H1 (cell line): Measurements from ENCODE around the gene PCDH9. TPM values are rescaled to one million over a fixed set of nuclear protein-coding genes. Genes with fewer than 3 reads are reported as not detected.

Experiments
- RXRA ChIP-seq: IDR thresholded peaks from 2 replicates; pipeline ENCODE4 v1.6.1; 2011; ENCODE audit warnings: low read depth, mild to moderate bottlenecking, low read length, moderate library complexity; ENCODE audit not compliant: insufficient read depth
- polyA plus RNA-seq, 7 experiments: library from polyadenylated mRNA; depleted of rRNA in 3 of 7; stranded (reverse) in 5 of 7; unstranded in 2 of 7; fragments of >200 nt in 5 of 7; fragments of 200-250 nt in 2 of 7; gene quantifications; 1 replicate in 5 of 7; 2 replicates in 1 of 7; 4 replicates in 1 of 7; pipeline versions ENCODE4 v1.2.1 to v1.2.3, GENCODE V29; 2011 to 2013; ENCODE audit warnings: missing spikeins in 2 of 7, mixed read lengths in 2 of 7
- total RNA-seq: library from RNA; stranded (reverse); fragmentation: NEBNext Ultra II Directional; extraction: Animal tissue kit (Norgen Biotek cat#: 25700); gene quantifications from 2 replicates; pipeline ENCODE4 v1.2.1, GENCODE V29; 2021
- TF ChIP-seq, protein P1 (sequence below): IDR thresholded peaks from 2 replicates; pipeline ENCODE4 v1.6.1; 2012; ENCODE audit warnings: low read length, inconsistent platforms
- TF ChIP-seq, protein P2 (sequence below): IDR thresholded peaks from 2 replicates; pipeline ENCODE4 v1.6.1; 2012; ENCODE audit warnings: inconsistent platforms

PCDH9 gene
- total and polyA plus RNA-seq, 2 of the 8 experiments (the other 6 are each of a cell fraction or from before 2014, with no cell fraction given) = 0.12 to 0.60 TPM

- no peak for TF ChIP-seq RXRA
- TF ChIP-seq, protein P1, sequence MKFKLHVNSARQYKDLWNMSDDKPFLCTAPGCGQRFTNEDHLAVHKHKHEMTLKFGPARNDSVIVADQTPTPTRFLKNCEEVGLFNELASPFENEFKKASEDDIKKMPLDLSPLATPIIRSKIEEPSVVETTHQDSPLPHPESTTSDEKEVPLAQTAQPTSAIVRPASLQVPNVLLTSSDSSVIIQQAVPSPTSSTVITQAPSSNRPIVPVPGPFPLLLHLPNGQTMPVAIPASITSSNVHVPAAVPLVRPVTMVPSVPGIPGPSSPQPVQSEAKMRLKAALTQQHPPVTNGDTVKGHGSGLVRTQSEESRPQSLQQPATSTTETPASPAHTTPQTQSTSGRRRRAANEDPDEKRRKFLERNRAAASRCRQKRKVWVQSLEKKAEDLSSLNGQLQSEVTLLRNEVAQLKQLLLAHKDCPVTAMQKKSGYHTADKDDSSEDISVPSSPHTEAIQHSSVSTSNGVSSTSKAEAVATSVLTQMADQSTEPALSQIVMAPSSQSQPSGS = no peak
- TF ChIP-seq, protein P2, sequence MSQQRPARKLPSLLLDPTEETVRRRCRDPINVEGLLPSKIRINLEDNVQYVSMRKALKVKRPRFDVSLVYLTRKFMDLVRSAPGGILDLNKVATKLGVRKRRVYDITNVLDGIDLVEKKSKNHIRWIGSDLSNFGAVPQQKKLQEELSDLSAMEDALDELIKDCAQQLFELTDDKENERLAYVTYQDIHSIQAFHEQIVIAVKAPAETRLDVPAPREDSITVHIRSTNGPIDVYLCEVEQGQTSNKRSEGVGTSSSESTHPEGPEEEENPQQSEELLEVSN = no peak
Measured at GRCh38 chr13:66459143-66459542, 771.0 kb downstream of the PCDH9 start (continued).
